K562 (cell line): ENCODE results near the gene SLC38A1. TPM values are rescaled to one million over a fixed set of nuclear protein-coding genes. Genes with fewer than 3 reads are reported as not detected.
A peak's percentile ranks its signal among the peaks of the same experiment; 100 is the strongest.

ENCODE experiments used
- CBFB ChIP-seq: sonication (generic); formaldehyde crosslinking; IDR thresholded peaks from 2 replicates; pipeline ENCODE4 v1.4.0; 2020; ENCODE audit warnings: mild to moderate bottlenecking, missing genetic modification reagents
- KLF6 ChIP-seq: fragments of 250-450 bp; sonication (Bioruptor Pico); IDR thresholded peaks from 2 replicates; pipeline ENCODE4 v1.4.0; 2020; ENCODE audit warnings: mild to moderate bottlenecking, moderate library complexity, borderline replicate concordance
- MIER1 ChIP-seq: fragments of 450-650 bp; IDR thresholded peaks from 2 replicates; pipeline ENCODE4 v1.6.1; 2016; ENCODE audit warnings: antibody characterized with exemption, mild to moderate bottlenecking, low read depth
- POLR3A ChIP-seq: IDR thresholded peaks from 2 replicates; pipeline ENCODE4 v1.6.1; 2011; ENCODE audit warnings: borderline replicate concordance, mild to moderate bottlenecking, moderate library complexity; ENCODE audit not compliant: insufficient read length, insufficient read depth; ENCODE audit errors: extremely low read depth
- SREBF1 ChIP-seq: fragments of 150-350 bp; IDR thresholded peaks from 2 replicates; pipeline ENCODE4 v1.6.1; 2014; ENCODE audit warnings: antibody characterized with exemption, low read depth, low read length, borderline replicate concordance
- TBL1XR1 ChIP-seq, 2 experiments: IDR thresholded peaks; 2 replicates each; pipeline ENCODE4 v1.6.1; 2012; ENCODE audit warnings: improper control_type of control experiment in 2 of 2, low read length in 2 of 2, mild to moderate bottlenecking in 1 of 2
- THRAP3 ChIP-seq: fragments of 450-650 bp; IDR thresholded peaks from 2 replicates; pipeline ENCODE4 v1.6.1; 2016; ENCODE audit warnings: mild to moderate bottlenecking, inconsistent platforms, borderline replicate concordance
- ZNF75A ChIP-seq: fragments of 450-650 bp; formaldehyde crosslinking; IDR thresholded peaks from 2 replicates; pipeline ENCODE4 v1.4.0; 2020; ENCODE audit warnings: mild to moderate bottlenecking
- polyA plus RNA-seq, 8 experiments: library from polyadenylated mRNA; depleted of rRNA in 4 of 8; stranded (reverse) in 5 of 8; unstranded in 3 of 8; fragments of >200 nt; fragmentation: Nextera tagmentation in 2 of 8; fragmentation: Illumina TruSeq in 1 of 8; extraction: Ambion mirVana in 2 of 8; extraction: Trizol in 1 of 8; gene quantifications; 2 replicates each; pipeline versions ENCODE4 v1.2.1 to v1.2.3, GENCODE V29; 2011 to 2014; ENCODE audit warnings: inconsistent platforms in 1 of 8, missing spikeins in 1 of 8
- total RNA-seq, 7 experiments: library from RNA; depleted of rRNA in 6 of 7; stranded (reverse); fragments of >200 nt in 6 of 7; fragmentation: Illumina TruSeq in 2 of 7; extraction: Trizol in 2 of 7; gene quantifications; 2 replicates each; pipeline versions ENCODE4 v1.2.1 to v1.2.3, GENCODE V29; 2011 to 2021; ENCODE audit warnings: low replicate concordance in 1 of 7
- TF ChIP-seq, protein P1 (sequence below): fragments of 250-450 bp; sonication (Bioruptor Pico); IDR thresholded peaks from 2 replicates; pipeline ENCODE4 v1.4.0; 2020; ENCODE audit warnings: borderline replicate concordance
- TF ChIP-seq, protein P2 (sequence below): fragments of 450-650 bp; IDR thresholded peaks from 2 replicates; pipeline ENCODE4 v1.6.1; 2016; ENCODE audit warnings: low read depth, mild to moderate bottlenecking, moderate library complexity
- TF ChIP-seq, protein P3 (sequence below): fragments of 250-450 bp; sonication (Bioruptor Pico); IDR thresholded peaks from 2 replicates; pipeline ENCODE4 v1.5.0; 2021
- TF ChIP-seq, protein P4 (sequence below), 2 experiments: IDR thresholded peaks in 1 of 2; conservative IDR thresholded peaks in 1 of 2; 2 replicates each; pipeline ENCODE4 v1.6.1; 2016; ENCODE audit warnings: low read depth in 2 of 2, mild to moderate bottlenecking in 1 of 2, missing compliant biosample characterization in 1 of 2, missing genetic modification characterization in 1 of 2, moderate library complexity in 1 of 2
- TF ChIP-seq, protein P5 (sequence below): fragments of 450-650 bp; IDR thresholded peaks from 2 replicates; pipeline ENCODE4 v1.6.1; 2016; ENCODE audit warnings: low read depth

The SLC38A1 gene
- total and polyA plus RNA-seq, 9 of the 15 experiments (the other 6 are each of a cell fraction or from before 2014, with no cell fraction given) = 51.9 to 112 (median 75.0) TPM

DNA sequence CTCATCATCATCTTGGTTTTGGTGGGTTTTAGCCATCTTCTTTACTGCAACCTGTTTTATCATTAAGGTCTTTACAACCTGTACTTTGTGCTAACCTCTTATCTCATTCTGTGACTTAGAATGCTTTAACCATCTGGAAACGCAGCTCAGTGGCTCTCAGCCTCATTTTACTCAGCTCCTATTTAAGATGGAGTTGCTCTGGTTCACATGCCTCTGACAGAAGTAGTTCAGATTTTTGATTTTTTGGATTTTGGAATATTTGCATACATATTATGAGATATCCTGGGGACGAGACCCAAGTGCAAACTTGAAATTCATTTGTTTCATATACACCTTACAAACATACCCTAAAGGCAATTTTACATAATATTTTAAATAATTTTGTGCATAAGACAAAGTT is 10.7 kb downstream of the SLC38A1 start (continued):
- TF ChIP-seq, protein P1, sequence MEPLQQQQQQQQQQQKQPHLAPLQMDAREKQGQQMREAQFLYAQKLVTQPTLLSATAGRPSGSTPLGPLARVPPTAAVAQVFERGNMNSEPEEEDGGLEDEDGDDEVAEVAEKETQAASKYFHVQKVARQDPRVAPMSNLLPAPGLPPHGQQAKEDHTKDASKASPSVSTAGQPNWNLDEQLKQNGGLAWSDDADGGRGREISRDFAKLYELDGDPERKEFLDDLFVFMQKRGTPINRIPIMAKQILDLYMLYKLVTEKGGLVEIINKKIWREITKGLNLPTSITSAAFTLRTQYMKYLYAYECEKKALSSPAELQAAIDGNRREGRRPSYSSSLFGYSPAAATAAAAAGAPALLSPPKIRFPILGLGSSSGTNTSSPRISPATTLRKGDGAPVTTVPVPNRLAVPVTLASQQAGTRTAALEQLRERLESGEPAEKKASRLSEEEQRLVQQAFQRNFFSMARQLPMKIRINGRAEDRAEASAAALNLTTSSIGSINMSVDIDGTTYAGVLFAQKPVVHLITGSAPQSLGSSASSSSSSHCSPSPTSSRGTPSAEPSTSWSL (CRISPR knock-in tag) = no peak
- TF ChIP-seq MIER1 (no peak), POLR3A (no peak), ZNF75A (no peak), SREBF1 (no peak), KLF6 (CRISPR knock-in tag) (peak; percentile 84), THRAP3 (no peak), CBFB (CRISPR knock-in tag) (no peak), TBL1XR1 (IDR thresholded peaks at IDR 0.05; ENCODE audit: low read length in 2 of 2) (no peak)
- TF ChIP-seq, protein P2, sequence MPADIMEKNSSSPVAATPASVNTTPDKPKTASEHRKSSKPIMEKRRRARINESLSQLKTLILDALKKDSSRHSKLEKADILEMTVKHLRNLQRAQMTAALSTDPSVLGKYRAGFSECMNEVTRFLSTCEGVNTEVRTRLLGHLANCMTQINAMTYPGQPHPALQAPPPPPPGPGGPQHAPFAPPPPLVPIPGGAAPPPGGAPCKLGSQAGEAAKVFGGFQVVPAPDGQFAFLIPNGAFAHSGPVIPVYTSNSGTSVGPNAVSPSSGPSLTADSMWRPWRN = no peak
- TF ChIP-seq, protein P3, sequence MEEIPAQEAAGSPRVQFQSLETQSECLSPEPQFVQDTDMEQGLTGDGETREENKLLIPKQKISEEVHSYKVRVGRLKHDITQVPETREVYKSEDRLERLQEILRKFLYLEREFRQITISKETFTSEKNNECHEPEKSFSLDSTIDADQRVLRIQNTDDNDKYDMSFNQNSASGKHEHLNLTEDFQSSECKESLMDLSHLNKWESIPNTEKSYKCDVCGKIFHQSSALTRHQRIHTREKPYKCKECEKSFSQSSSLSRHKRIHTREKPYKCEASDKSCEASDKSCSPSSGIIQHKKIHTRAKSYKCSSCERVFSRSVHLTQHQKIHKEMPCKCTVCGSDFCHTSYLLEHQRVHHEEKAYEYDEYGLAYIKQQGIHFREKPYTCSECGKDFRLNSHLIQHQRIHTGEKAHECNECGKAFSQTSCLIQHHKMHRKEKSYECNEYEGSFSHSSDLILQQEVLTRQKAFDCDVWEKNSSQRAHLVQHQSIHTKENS (CRISPR knock-in tag) = no peak
- TF ChIP-seq, protein P4, sequence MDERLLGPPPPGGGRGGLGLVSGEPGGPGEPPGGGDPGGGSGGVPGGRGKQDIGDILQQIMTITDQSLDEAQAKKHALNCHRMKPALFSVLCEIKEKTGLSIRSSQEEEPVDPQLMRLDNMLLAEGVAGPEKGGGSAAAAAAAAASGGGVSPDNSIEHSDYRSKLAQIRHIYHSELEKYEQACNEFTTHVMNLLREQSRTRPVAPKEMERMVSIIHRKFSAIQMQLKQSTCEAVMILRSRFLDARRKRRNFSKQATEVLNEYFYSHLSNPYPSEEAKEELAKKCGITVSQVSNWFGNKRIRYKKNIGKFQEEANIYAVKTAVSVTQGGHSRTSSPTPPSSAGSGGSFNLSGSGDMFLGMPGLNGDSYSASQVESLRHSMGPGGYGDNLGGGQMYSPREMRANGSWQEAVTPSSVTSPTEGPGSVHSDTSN (CRISPR knock-in tag; IDR thresholded peaks at IDR 0.05; ENCODE audit: low read depth) = no peak
- TF ChIP-seq, protein P4 (tag; conservative IDR thresholded peaks at IDR 0.05; ENCODE audit: low read depth) = 0 out of 2 replicates have a peak, but pooled peaks have one; percentile 14
- TF ChIP-seq, protein P5, sequence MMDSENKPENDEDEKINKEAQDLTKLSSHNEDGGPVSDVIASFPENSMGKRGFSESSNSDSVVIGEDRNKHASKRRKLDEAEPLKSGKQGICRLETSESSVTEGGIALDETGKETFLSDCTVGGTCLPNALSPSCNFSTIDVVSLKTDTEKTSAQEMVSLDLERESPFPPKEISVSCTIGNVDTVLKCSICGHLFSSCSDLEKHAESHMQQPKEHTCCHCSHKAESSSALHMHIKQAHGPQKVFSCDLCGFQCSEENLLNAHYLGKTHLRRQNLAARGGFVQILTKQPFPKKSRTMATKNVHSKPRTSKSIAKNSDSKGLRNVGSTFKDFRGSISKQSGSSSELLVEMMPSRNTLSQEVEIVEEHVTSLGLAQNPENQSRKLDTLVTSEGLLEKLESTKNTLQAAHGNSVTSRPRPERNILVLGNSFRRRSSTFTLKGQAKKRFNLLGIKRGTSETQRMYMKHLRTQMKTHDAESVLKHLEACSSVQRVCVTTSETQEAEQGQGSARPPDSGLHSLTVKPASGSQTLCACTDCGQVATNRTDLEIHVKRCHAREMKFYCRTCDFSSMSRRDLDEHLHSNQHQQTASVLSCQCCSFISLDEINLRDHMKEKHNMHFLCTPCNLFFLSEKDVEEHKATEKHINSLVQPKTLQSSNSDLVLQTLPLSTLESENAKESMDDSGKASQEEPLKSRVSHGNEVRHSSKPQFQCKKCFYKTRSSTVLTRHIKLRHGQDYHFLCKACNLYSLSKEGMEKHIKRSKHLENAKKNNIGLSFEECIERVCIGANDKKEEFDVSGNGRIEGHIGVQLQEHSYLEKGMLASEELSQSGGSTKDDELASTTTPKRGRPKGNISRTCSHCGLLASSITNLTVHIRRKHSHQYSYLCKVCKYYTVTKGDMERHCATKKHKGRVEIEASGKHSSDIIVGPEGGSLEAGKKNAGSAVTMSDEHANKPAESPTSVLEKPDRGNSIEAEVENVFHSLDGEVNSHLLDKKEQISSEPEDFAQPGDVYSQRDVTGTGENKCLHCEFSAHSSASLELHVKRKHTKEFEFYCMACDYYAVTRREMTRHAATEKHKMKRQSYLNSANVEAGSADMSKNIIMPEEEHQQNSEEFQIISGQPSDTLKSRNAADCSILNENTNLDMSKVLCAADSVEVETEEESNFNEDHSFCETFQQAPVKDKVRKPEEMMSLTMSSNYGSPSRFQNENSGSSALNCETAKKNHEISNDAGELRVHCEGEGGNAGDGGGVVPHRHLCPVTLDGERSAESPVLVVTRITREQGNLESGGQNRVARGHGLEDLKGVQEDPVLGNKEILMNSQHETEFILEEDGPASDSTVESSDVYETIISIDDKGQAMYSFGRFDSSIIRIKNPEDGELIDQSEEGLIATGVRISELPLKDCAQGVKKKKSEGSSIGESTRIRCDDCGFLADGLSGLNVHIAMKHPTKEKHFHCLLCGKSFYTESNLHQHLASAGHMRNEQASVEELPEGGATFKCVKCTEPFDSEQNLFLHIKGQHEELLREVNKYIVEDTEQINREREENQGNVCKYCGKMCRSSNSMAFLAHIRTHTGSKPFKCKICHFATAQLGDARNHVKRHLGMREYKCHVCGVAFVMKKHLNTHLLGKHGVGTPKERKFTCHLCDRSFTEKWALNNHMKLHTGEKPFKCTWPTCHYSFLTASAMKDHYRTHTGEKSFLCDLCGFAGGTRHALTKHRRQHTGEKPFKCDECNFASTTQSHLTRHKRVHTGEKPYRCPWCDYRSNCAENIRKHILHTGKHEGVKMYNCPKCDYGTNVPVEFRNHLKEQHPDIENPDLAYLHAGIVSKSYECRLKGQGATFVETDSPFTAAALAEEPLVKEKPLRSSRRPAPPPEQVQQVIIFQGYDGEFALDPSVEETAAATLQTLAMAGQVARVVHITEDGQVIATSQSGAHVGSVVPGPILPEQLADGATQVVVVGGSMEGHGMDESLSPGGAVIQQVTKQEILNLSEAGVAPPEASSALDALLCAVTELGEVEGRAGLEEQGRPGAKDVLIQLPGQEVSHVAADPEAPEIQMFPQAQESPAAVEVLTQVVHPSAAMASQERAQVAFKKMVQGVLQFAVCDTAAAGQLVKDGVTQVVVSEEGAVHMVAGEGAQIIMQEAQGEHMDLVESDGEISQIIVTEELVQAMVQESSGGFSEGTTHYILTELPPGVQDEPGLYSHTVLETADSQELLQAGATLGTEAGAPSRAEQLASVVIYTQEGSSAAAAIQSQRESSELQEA = no peak
